GM19397 (cell line): ENCODE measurements around the gene RELN.

Experiments used
- ATAC-seq: cut with Tn5 transposase; IDR thresholded peaks from one replicate; pipeline ENCODE4 v1.9.1; 2021; ENCODE audit warnings: mild to moderate bottlenecking, moderate library complexity; ENCODE audit not compliant: unreplicated experiment

Gene RELN

GRCh38 chr7:103991406-103991805, 1.9 kb upstream of the RELN start:
- no peak for ATAC-seq

GRCh38 chr7:103990991-103991390, 1.5 kb upstream of the RELN start:
- no peak for ATAC-seq

GRCh38 chr7:103989785-103990767, 618 bp upstream of the RELN start:
- no peak for ATAC-seq

- no peak for ATAC-seq
Observed at GRCh38 chr7:103988468-103989199, 824 bp downstream of the RELN start.

GRCh38 chr7:103987451-103987850, 2.0 kb downstream of the RELN start:
- ATAC-seq: no peak

GRCh38 chr7:103985565-103986126, 3.8 kb downstream of the RELN start:
- no peak for ATAC-seq

- ATAC-seq: no peak
Observed at GRCh38 chr7:103984050-103984449, 5.4 kb downstream of the RELN start.

- ATAC-seq: no peak
Observed at GRCh38 chr7:103983201-103983977, 6.1 kb downstream of the RELN start.

GRCh38 chr7:103981003-103981423, 8.4 kb downstream of the RELN start:
- no peak for ATAC-seq

- ATAC-seq: no peak
Observed at GRCh38 chr7:103972779-103973434, 16.6 kb downstream of the RELN start.

- no peak for ATAC-seq
Observed at GRCh38 chr7:103967401-103967800, 22.1 kb downstream of the RELN start.

- ATAC-seq: no peak
Observed at GRCh38 chr7:103966593-103967277, 22.7 kb downstream of the RELN start.

GRCh38 chr7:103964269-103964668, 25.2 kb downstream of the RELN start:
- no peak for ATAC-seq

GRCh38 chr7:103962070-103962469, 27.4 kb downstream of the RELN start:
- no peak for ATAC-seq

GRCh38 chr7:103958284-103958818, 31.1 kb downstream of the RELN start:
- ATAC-seq: no peak

GRCh38 chr7:103955985-103956384, 33.5 kb downstream of the RELN start:
- ATAC-seq: no peak

- ATAC-seq: no peak
Observed at GRCh38 chr7:103952408-103952807, 37.0 kb downstream of the RELN start.

- no peak for ATAC-seq
Observed at GRCh38 chr7:103951311-103951710, 38.1 kb downstream of the RELN start.

GRCh38 chr7:103949374-103949773, 40.1 kb downstream of the RELN start:
- no peak for ATAC-seq
